ENCODE measurements around the gene EFNA4.

GRCh38 chr1:155057788-155058211 is 5.7 kb upstream of the EFNA4 start:
- TF ChIP-seq POLR2A (IDR thresholded peaks at IDR 0.05), result no peak
- TF ChIP-seq CTCF (IDR thresholded peaks at IDR 0.05 in 4 of 5, conservative IDR thresholded peaks at IDR 0.05 in 1 of 5), result no peak
